Activated naive CD8-positive, alpha-beta T cell (primary cell): ENCODE data around the gene PHF23.
A peak's percentile ranks its signal among the peaks of the same experiment; 100 is the strongest.
"Not testable (repeated sequence)": the region's sequence is repeated elsewhere in the genome, so short reads cannot be mapped to it uniquely, and the experiment has no call there.

Source experiments
- H3K27ac Mint-ChIP-seq: one replicate; pipeline ENCODE4 v1.8.0; 2021; ENCODE audit warnings: mixed read lengths
- H3K27me3 Mint-ChIP-seq: one replicate; pipeline ENCODE4 v1.8.0; 2021; ENCODE audit warnings: mixed read lengths
- H3K36me3 Mint-ChIP-seq: one replicate; pipeline ENCODE4 v1.8.0; 2021; ENCODE audit warnings: mixed read lengths
- H3K4me1 Mint-ChIP-seq: one replicate; pipeline ENCODE4 v1.8.0; 2021; ENCODE audit warnings: low read depth, mixed read lengths
- H3K4me3 Mint-ChIP-seq: one replicate; pipeline ENCODE4 v1.8.0; 2021; ENCODE audit warnings: mild to moderate bottlenecking, mixed read lengths
- H3K9me3 Mint-ChIP-seq: one replicate; pipeline ENCODE4 v1.8.0; 2021; ENCODE audit warnings: low read depth, mixed read lengths

PHF23 gene

GRCh38 chr17:7249830-7250229, 10.6 kb upstream of the PHF23 start:
- Mint-ChIP-seq H3K36me3 (peaks cover 7% of the 10 kb centered on the region), H3K27ac (peak overlapping the region; percentile 41), H3K4me3 (peak overlapping the region; percentile 93), H3K27me3 (no peaks in the 10 kb centered on the region), H3K4me1 (peaks cover 40% of the 10 kb centered on the region), H3K9me3 (no peaks in the 10 kb centered on the region)

- H3K4me1 Mint-ChIP-seq: peaks cover 39% of the 10 kb centered on the region
- H3K27me3 Mint-ChIP-seq: no peaks in the 10 kb centered on the region
- peak overlapping the region; percentile 93 for H3K4me3 Mint-ChIP-seq
- H3K9me3 Mint-ChIP-seq: no peaks in the 10 kb centered on the region
- H3K36me3 Mint-ChIP-seq: peaks cover 7% of the 10 kb centered on the region
- H3K27ac Mint-ChIP-seq: peak overlapping the region; percentile 73
Measured at GRCh38 chr17:7249214-7249613, 10.0 kb upstream of the PHF23 start.

GRCh38 chr17:7248796-7249195, 9.5 kb upstream of the PHF23 start:
- no peaks in the 10 kb centered on the region for H3K9me3 Mint-ChIP-seq
- H3K4me3 Mint-ChIP-seq: peak overlapping the region; percentile 93
- no peaks in the 10 kb centered on the region for H3K27me3 Mint-ChIP-seq
- H3K4me1 Mint-ChIP-seq: peaks cover 36% of the 10 kb centered on the region
- no peak overlapping the region for H3K27ac Mint-ChIP-seq
- H3K36me3 Mint-ChIP-seq: peaks cover 7% of the 10 kb centered on the region

- Mint-ChIP-seq H3K4me1 (peaks cover 35% of the 10 kb centered on the region), H3K27me3 (no peaks in the 10 kb centered on the region), H3K36me3 (no peaks in the 10 kb centered on the region), H3K9me3 (no peaks in the 10 kb centered on the region), H3K4me3 (no peak overlapping the region), H3K27ac (peak overlapping the region; percentile 66)
Measured at GRCh38 chr17:7246779-7247178, 7.5 kb upstream of the PHF23 start.

- not testable (repeated sequence) for H3K9me3 Mint-ChIP-seq, H3K27ac Mint-ChIP-seq, H3K36me3 Mint-ChIP-seq, H3K4me3 Mint-ChIP-seq, H3K27me3 Mint-ChIP-seq
- H3K4me1 Mint-ChIP-seq: peaks cover 42% of the 10 kb centered on the region
Measured at GRCh38 chr17:7243838-7244237, 4.6 kb upstream of the PHF23 start.

- H3K4me3 Mint-ChIP-seq: peak overlapping the region; percentile 81
- H3K4me1 Mint-ChIP-seq: peaks cover 38% of the 10 kb centered on the region
- H3K9me3 Mint-ChIP-seq: no peaks in the 10 kb centered on the region
- H3K27me3 Mint-ChIP-seq: no peaks in the 10 kb centered on the region
- H3K27ac Mint-ChIP-seq: peak overlapping the region; percentile 59
- no peaks in the 10 kb centered on the region for H3K36me3 Mint-ChIP-seq
Measured at GRCh38 chr17:7243453-7243729, 4.1 kb upstream of the PHF23 start.

- H3K9me3 Mint-ChIP-seq: no peaks in the 10 kb centered on the region
- H3K27me3 Mint-ChIP-seq: no peaks in the 10 kb centered on the region
- no peaks in the 10 kb centered on the region for H3K36me3 Mint-ChIP-seq
- H3K27ac Mint-ChIP-seq: peak overlapping the region; percentile 99
- peak overlapping the region; percentile 97 for H3K4me3 Mint-ChIP-seq
- H3K4me1 Mint-ChIP-seq: peaks cover 38% of the 10 kb centered on the region
Measured at GRCh38 chr17:7242717-7243452, 3.6 kb upstream of the PHF23 start.

- H3K4me1 Mint-ChIP-seq: peaks cover 43% of the 10 kb centered on the region
- H3K36me3 Mint-ChIP-seq: no peaks in the 10 kb centered on the region
- H3K4me3 Mint-ChIP-seq: peak within 1 kb of the TSS; percentile 97
- peak within 1 kb of the TSS; percentile 99 for H3K27ac Mint-ChIP-seq
- H3K27me3 Mint-ChIP-seq: no peaks in the 10 kb centered on the region
- no peaks in the 10 kb centered on the region for H3K9me3 Mint-ChIP-seq
Measured at GRCh38 chr17:7241783-7242716, 2.8 kb upstream of the PHF23 start, which contains the start of gene GABARAP. GABARAP (minus strand) TSS chr17:7242449; CDS start chr17:7242330, 119 bp downstream.

- no peaks in the 10 kb centered on the region for H3K27me3 Mint-ChIP-seq
- H3K9me3 Mint-ChIP-seq: no peaks in the 10 kb centered on the region
- H3K27ac Mint-ChIP-seq: peak overlapping the region; percentile 99
- H3K4me3 Mint-ChIP-seq: peak overlapping the region; percentile 97
- peaks cover 46% of the 10 kb centered on the region for H3K4me1 Mint-ChIP-seq
- H3K36me3 Mint-ChIP-seq: no peaks in the 10 kb centered on the region
Measured at GRCh38 chr17:7241090-7241733, 2.0 kb upstream of the PHF23 start.

- Mint-ChIP-seq H3K4me1 (peaks cover 54% of the 10 kb centered on the region), H3K4me3 (peak overlapping the region; percentile 97), H3K27ac (peak overlapping the region; percentile 79), H3K9me3 (no peaks in the 10 kb centered on the region), H3K27me3 (no peaks in the 10 kb centered on the region), H3K36me3 (no peaks in the 10 kb centered on the region)
Measured at GRCh38 chr17:7240375-7240774, 1.1 kb upstream of the PHF23 start.

- Mint-ChIP-seq H3K4me1 (peaks cover 67% of the 10 kb centered on the region), H3K9me3 (no peaks in the 10 kb centered on the region), H3K27ac (peak overlapping the region; percentile 91), H3K4me3 (peak overlapping the region; percentile 97), H3K27me3 (no peaks in the 10 kb centered on the region), H3K36me3 (peaks cover 2% of the 10 kb centered on the region)
Measured at GRCh38 chr17:7238420-7239090, 702 bp downstream of the PHF23 start.

- Mint-ChIP-seq H3K36me3 (peaks cover 2% of the 10 kb centered on the region), H3K27ac (peak overlapping the region; percentile 65), H3K4me1 (peaks cover 66% of the 10 kb centered on the region), H3K9me3 (no peaks in the 10 kb centered on the region), H3K27me3 (no peaks in the 10 kb centered on the region), H3K4me3 (peak overlapping the region; percentile 97)
Measured at GRCh38 chr17:7237761-7238419, 1.4 kb downstream of the PHF23 start.

- H3K4me1 Mint-ChIP-seq: peaks cover 66% of the 10 kb centered on the region
- H3K36me3 Mint-ChIP-seq: peaks cover 2% of the 10 kb centered on the region
- peak overlapping the region; percentile 97 for H3K4me3 Mint-ChIP-seq
- H3K27ac Mint-ChIP-seq: peak overlapping the region; percentile 65
- H3K9me3 Mint-ChIP-seq: no peaks in the 10 kb centered on the region
- no peaks in the 10 kb centered on the region for H3K27me3 Mint-ChIP-seq
Measured at GRCh38 chr17:7237266-7237760, 1.9 kb downstream of the PHF23 start.

GRCh38 chr17:7236808-7237207, 2.4 kb downstream of the PHF23 start:
- peak overlapping the region; percentile 65 for H3K27ac Mint-ChIP-seq
- H3K36me3 Mint-ChIP-seq: peaks cover 5% of the 10 kb centered on the region
- peaks cover 67% of the 10 kb centered on the region for H3K4me1 Mint-ChIP-seq
- H3K9me3 Mint-ChIP-seq: no peaks in the 10 kb centered on the region
- H3K27me3 Mint-ChIP-seq: no peaks in the 10 kb centered on the region
- peak overlapping the region; percentile 97 for H3K4me3 Mint-ChIP-seq
